ENCODE measurements around the gene DIMT1.

The DIMT1 gene

DNA sequence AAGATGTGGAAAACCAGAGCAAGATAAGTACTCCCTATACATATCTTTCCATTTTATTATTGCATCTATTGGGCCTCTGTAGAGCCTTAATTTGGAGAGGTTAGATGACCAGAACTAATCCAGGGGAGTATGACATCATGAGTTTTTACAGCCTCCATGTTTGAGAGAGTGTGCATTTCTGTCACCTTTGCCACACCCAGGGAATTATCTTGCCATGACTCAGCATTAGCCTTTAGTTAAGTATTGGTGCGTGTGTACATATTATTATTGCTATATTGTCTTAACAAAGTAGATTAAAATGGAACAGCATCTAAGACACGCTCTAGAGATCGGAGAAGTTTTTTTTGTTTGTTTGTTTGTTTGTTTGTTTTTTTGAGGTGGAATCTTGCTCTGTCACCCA lies 27.6 kb downstream of the DIMT1 start:
- no peak overlapping the region for H3K27ac Mint-ChIP-seq
- no peak overlapping the region for H3K4me3 Mint-ChIP-seq
- H3K9me3 Mint-ChIP-seq: no peaks in the 10 kb centered on the region
- no peak for DNase-seq
- no peaks in the 10 kb centered on the region for H3K27me3 Mint-ChIP-seq (ENCODE audit: low read depth, poor library complexity)
- TF ChIP-seq, protein P1, sequence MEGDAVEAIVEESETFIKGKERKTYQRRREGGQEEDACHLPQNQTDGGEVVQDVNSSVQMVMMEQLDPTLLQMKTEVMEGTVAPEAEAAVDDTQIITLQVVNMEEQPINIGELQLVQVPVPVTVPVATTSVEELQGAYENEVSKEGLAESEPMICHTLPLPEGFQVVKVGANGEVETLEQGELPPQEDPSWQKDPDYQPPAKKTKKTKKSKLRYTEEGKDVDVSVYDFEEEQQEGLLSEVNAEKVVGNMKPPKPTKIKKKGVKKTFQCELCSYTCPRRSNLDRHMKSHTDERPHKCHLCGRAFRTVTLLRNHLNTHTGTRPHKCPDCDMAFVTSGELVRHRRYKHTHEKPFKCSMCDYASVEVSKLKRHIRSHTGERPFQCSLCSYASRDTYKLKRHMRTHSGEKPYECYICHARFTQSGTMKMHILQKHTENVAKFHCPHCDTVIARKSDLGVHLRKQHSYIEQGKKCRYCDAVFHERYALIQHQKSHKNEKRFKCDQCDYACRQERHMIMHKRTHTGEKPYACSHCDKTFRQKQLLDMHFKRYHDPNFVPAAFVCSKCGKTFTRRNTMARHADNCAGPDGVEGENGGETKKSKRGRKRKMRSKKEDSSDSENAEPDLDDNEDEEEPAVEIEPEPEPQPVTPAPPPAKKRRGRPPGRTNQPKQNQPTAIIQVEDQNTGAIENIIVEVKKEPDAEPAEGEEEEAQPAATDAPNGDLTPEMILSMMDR (IDR thresholded peaks at IDR 0.05): no peak
- no peaks in the 10 kb centered on the region for H3K4me1 Mint-ChIP-seq
- peaks cover 68% of the 10 kb centered on the region for H3K36me3 Mint-ChIP-seq (ENCODE audit: low read depth)

GRCh38 chr5:62375627-62376026 lies 28.1 kb downstream of the DIMT1 start:
- Mint-ChIP-seq H3K4me3 (no peak overlapping the region), H3K4me1 (no peaks in the 10 kb centered on the region), H3K27ac (no peak overlapping the region), H3K9me3 (no peaks in the 10 kb centered on the region), H3K36me3 (ENCODE audit: low read depth) (peaks cover 67% of the 10 kb centered on the region), H3K27me3 (ENCODE audit: low read depth, poor library complexity) (no peaks in the 10 kb centered on the region)
- DNase-seq: no peak
- TF ChIP-seq, protein P1 (IDR thresholded peaks at IDR 0.05): no peak

DNA sequence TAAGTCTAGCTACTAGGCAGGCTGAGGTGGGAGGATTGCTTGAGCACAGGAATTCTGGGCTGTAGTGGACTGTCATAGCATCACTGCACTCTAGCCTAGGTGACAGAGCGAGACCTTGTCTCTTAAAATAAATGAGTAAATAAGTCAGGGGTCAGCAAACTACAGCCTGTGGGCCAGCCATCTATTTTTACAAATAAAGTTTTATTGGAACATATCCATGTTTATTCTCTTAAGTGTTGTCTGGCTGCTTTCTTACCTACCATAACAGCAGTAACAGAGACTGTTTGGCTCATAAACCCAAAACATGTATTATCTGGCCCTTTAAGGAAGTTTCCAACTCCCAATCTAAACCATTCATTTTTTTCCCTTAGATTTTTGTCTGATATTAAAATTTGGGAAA lies 29.6 kb downstream of the DIMT1 start:
- Mint-ChIP-seq H3K36me3 (ENCODE audit: low read depth) (peaks cover 61% of the 10 kb centered on the region), H3K4me3 (no peak overlapping the region), H3K9me3 (no peaks in the 10 kb centered on the region), H3K27me3 (ENCODE audit: low read depth, poor library complexity) (no peaks in the 10 kb centered on the region), H3K4me1 (peaks cover 2% of the 10 kb centered on the region), H3K27ac (no peak overlapping the region)
- DNase-seq: no peak
- TF ChIP-seq, protein P1 (IDR thresholded peaks at IDR 0.05): no peak

DNA sequence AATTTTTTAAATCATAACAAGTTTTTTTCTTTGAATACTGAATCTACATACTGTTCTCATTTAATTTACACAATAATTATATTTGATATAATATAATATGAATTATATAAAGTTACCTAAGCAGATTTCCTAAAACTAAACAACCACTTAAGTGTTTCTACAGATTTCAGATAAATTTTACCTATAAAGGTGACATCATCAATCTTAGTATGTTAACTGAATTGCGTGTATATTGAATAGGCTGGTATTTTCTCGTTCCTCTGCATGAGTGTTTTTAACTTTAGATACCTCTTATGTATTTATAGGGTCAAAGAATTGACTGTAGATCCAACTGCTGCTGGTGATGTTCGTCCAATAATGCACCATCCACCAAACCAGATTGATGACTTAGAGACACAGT lies 30.3 kb downstream of the DIMT1 start:
- no peak overlapping the region for H3K27ac Mint-ChIP-seq
- peaks cover 4% of the 10 kb centered on the region for H3K4me1 Mint-ChIP-seq
- peaks cover 57% of the 10 kb centered on the region for H3K36me3 Mint-ChIP-seq (ENCODE audit: low read depth)
- H3K4me3 Mint-ChIP-seq: no peak overlapping the region
- H3K9me3 Mint-ChIP-seq: no peaks in the 10 kb centered on the region
- TF ChIP-seq, protein P1 (IDR thresholded peaks at IDR 0.05): no peak
- no peaks in the 10 kb centered on the region for H3K27me3 Mint-ChIP-seq (ENCODE audit: low read depth, poor library complexity)
- no peak for DNase-seq

GRCh38 chr5:62372600-62372999 lies 31.1 kb downstream of the DIMT1 start:
- TF ChIP-seq, protein P1 (IDR thresholded peaks at IDR 0.05): no peak
- no peaks in the 10 kb centered on the region for H3K27me3 Mint-ChIP-seq (ENCODE audit: low read depth, poor library complexity)
- no peak overlapping the region for H3K4me3 Mint-ChIP-seq
- peaks cover 4% of the 10 kb centered on the region for H3K4me1 Mint-ChIP-seq
- DNase-seq: no peak
- H3K36me3 Mint-ChIP-seq (ENCODE audit: low read depth): peaks cover 50% of the 10 kb centered on the region
- no peaks in the 10 kb centered on the region for H3K9me3 Mint-ChIP-seq
- H3K27ac Mint-ChIP-seq: no peak overlapping the region

DNA sequence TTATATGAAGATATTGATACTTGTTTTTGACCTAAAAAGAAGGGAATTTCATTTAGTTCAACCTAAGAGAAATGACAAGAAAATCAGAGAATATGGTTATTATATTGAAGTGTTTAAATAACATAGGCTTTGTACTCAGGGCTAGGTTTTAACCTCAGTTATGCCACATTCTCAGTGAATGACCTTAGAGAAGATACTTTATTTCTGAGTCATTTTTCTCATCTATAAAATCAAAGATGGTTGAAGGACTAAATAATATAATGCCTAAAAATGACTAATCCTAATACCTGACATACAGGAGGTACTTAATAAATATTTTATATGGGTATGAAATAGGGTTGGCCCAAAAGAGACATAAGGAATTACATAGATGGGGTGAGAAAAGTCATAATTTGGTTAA lies 32.3 kb downstream of the DIMT1 start:
- TF ChIP-seq, protein P1 (IDR thresholded peaks at IDR 0.05): no peak
- Mint-ChIP-seq H3K4me3 (no peak overlapping the region), H3K27me3 (ENCODE audit: low read depth, poor library complexity) (no peaks in the 10 kb centered on the region), H3K27ac (no peak overlapping the region), H3K9me3 (no peaks in the 10 kb centered on the region), H3K4me1 (peaks cover 4% of the 10 kb centered on the region), H3K36me3 (ENCODE audit: low read depth) (peaks cover 52% of the 10 kb centered on the region)
- no peak for DNase-seq
